Memory B cell (primary cell): ENCODE results near the gene ABCB1.

Experiments
- ATAC-seq: fragments of 150-1000 bp; cut with Tn5 transposase; 2 replicates; pipeline ENCODE4 v1.10.0; 2021; ENCODE audit warnings: low read depth, mild to moderate bottlenecking, moderate library complexity
- DNase-seq, 2 donors: peaks; one replicate each; pipeline ENCODE4 v3.0.0; 2022; ENCODE audit warnings: low spot score in 2 of 2
- H3K27ac Mint-ChIP-seq: one replicate; pipeline ENCODE4 v1.8.0; 2022; ENCODE audit warnings: mild to moderate bottlenecking, moderate library complexity, mixed read lengths
- H3K27me3 Mint-ChIP-seq: one replicate; pipeline ENCODE4 v1.8.0; 2022; ENCODE audit warnings: mixed read lengths
- H3K36me3 Mint-ChIP-seq: one replicate; pipeline ENCODE4 v1.8.0; 2022; ENCODE audit warnings: mild to moderate bottlenecking, mixed read lengths
- H3K4me1 Mint-ChIP-seq: one replicate; pipeline ENCODE4 v1.8.0; 2022; ENCODE audit warnings: mixed read lengths
- H3K4me3 Mint-ChIP-seq: one replicate; pipeline ENCODE4 v1.8.0; 2022; ENCODE audit warnings: mild to moderate bottlenecking, moderate library complexity, mixed read lengths
- H3K9me3 Mint-ChIP-seq: one replicate; pipeline ENCODE4 v1.8.0; 2022; ENCODE audit warnings: mixed read lengths

ABCB1 gene

DNA sequence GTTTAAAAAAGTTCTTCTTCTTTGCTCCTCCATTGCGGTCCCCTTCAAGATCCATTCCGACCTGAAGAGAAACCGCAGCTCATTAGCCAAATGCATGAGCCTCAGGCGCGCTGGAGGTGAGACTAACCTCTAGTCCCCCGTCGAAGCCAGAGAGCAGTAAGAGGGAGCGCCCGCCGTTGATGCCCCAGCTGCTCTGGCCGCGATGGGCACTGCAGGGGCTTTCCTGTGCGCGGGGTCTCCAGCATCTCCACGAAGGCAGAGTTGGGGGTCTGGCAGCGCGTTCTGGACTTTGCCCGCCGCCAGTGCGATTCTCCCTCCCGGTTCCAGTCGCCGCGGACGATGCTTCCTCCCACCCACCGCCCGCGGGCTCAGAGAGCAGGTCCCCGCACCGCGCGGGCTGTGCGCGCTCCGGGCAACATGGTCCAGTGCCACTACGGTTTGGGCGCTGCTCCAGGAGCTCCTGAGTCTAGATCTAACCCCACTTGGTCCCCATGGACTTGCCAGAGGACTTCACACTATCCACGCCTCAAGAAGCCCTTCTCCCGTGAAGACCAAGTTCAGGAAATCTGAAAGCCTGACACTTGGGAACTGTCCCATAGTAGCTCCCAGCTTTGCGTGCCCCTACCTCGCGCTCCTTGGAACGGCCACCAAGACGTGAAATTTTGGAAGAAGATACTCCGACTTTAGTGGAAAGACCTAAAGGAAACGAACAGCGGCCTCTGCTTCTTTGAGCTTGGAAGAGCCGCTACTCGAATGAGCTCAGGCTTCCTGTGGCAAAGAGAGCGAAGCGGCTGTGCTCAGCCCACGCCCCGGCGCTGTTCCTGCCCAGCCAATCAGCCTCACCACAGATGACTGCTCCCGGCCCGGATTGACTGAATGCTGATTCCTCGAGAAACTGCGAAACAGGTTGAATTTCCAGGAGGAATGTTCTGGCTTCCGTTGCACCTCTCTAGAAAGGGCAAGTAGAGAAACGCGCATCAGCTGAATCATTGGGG, at the start of gene ABCB1:
Gene ABCB1 (minus strand): TSS at position 755 of the 995 bp plus-strand sequence. CDS start 700 bp downstream, at position 55.
- DNase-seq (peak; percentile 12 to 31), ATAC-seq (peak; percentile 65)
- Mint-ChIP-seq H3K4me1 (peaks cover 11% of the 10 kb centered on the region), H3K4me3 (peak within 1 kb of the TSS; percentile 84), H3K9me3 (no peaks in the 10 kb centered on the region), H3K36me3 (peaks cover 2% of the 10 kb centered on the region), H3K27ac (peak within 1 kb of the TSS; percentile 22), H3K27me3 (peaks cover 19% of the 10 kb centered on the region)

DNA sequence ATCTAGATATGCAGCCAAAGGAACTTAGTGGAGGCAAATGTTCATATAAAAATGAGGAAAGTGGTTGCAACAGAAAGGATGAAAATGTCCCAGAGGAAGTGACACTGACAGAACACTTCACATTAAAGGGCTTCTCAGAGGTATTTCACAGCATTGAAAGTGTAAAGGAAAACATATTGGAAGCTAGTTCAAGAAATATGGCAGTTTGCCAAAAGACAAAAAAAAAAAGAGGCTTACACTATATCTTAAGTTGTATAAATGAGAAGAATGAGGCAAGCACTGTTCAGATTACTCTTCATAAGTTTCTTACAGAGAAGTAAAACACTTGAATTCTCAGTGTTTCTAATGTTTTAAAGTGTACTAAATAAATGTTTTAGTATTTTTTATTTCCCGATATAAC, 47.6 kb upstream of the ABCB1 start:
- peaks cover 3% of the 10 kb centered on the region for H3K27me3 Mint-ChIP-seq
- H3K27ac Mint-ChIP-seq, result no peak overlapping the region
- H3K4me1 Mint-ChIP-seq, result no peaks in the 10 kb centered on the region
- no peak for ATAC-seq
- DNase-seq, result no peak
- no peaks in the 10 kb centered on the region for H3K36me3 Mint-ChIP-seq
- H3K9me3 Mint-ChIP-seq, result no peaks in the 10 kb centered on the region
- no peak overlapping the region for H3K4me3 Mint-ChIP-seq

DNA sequence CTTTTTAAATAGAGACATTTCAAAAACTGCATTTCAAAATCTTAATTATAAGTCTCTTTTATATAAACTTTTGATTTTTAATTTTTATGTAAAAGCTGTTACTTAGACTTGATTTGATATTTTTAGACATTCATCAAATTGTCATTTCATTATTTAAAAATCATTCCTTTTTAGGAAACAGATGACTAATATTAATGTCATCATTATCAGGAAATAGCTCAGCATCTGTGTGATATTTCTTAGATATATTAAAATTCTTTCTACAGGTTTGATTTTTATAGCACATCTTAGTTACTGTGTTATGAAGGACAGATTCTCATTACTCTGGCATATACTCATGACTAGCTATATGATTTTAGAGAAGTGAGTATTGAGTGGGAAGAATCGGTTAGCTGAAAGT, 44.8 kb upstream of the ABCB1 start:
- ATAC-seq, result no peak
- H3K27ac Mint-ChIP-seq, result no peak overlapping the region
- no peaks in the 10 kb centered on the region for H3K4me1 Mint-ChIP-seq
- no peak for DNase-seq
- H3K9me3 Mint-ChIP-seq, result peaks cover 2% of the 10 kb centered on the region
- no peak overlapping the region for H3K4me3 Mint-ChIP-seq
- H3K36me3 Mint-ChIP-seq, result no peaks in the 10 kb centered on the region
- H3K27me3 Mint-ChIP-seq, result peaks cover 2% of the 10 kb centered on the region

DNA sequence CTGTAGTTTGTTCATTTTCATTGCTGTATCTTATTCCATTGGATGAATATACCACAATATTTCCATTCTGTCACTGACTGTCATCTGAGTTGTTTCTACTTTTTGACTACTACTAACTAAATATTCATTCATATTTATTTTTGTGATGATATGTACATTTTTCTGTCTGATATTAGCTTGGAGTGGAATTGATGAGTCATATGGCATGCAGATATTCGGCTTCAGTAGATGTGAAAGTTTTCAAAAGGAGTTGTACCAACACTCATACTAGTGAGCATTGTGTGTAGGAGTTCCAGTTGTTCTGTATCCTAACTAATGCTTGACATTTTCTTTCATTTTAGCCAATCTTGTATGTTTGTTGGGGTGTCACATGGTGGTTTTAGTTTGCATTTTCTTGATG, 35.2 kb upstream of the ABCB1 start:
- Mint-ChIP-seq H3K27ac (no peak overlapping the region), H3K36me3 (no peaks in the 10 kb centered on the region), H3K4me1 (no peaks in the 10 kb centered on the region), H3K27me3 (no peaks in the 10 kb centered on the region), H3K4me3 (no peak overlapping the region), H3K9me3 (peaks cover 7% of the 10 kb centered on the region)
- DNase-seq, result no peak
- ATAC-seq, result no peak

DNA sequence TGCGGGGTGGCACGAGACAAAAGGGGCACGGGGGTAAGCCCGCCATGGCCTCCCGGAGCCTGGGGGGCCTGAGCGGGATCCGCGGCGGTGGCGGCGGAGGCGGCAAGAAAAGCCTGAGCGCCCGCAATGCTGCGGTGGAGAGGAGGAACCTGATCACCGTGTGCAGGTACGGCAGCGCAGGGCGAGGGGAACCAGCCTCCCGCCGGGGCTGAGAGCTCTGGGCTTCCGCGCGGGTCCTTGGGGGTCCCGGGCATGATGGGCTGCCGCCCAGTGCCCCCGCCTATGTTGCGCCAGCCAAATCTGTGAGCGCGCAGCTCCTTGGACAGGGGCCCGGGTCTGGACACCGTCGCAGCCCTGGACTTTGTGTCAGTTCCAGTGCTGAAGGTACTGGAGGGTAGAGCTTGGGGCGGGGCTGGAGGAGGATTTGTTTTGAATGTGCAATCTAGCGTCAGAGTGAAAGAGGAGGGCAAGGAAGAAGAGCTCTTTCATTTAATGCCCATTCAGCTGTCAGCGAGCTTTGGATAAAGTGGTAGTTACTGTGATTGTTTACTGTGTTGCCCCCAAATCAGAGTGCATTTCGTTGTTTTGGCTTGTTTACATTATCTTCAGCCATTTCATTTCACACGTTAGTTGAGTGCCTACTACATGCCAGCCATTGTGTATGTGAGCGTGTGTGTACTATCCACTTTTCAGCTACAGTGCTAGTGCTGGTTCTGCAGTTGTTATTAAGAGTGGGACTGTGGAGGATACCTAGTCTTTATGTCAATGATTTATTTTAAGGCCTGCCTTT, 28.3 kb upstream of the ABCB1 start:
- Mint-ChIP-seq H3K4me3 (peak overlapping the region; percentile 89), H3K36me3 (no peaks in the 10 kb centered on the region)
- ATAC-seq, result peak; percentile 34

DNA sequence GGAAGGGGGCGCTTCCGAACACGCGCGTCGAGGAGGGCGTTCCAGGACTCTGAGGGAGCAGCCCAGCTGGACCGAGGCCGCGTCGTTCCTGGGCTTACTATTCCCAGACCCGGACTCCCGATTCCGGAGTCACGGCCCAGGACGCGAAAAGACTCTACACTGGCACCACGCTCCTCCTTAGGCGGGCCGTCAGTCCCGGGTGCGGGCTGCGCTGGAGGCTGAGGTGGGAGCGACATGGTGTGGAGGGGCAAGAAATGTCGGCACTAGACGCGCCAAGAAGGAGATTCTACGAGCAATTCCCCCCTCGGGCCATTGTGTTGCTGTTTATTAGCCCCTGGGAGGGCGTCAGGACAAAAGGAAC, 26.9 kb upstream of the ABCB1 start:
- DNase-seq, result peak; percentile 2 to 16
- H3K4me3 Mint-ChIP-seq, result peak overlapping the region; percentile 89
- no peaks in the 10 kb centered on the region for H3K9me3 Mint-ChIP-seq
- no peaks in the 10 kb centered on the region for H3K36me3 Mint-ChIP-seq
- peaks cover 2% of the 10 kb centered on the region for H3K27me3 Mint-ChIP-seq
- peaks cover 14% of the 10 kb centered on the region for H3K4me1 Mint-ChIP-seq
- H3K27ac Mint-ChIP-seq, result peak overlapping the region; percentile 87
- peak; percentile 10 for ATAC-seq

More for the DNA sequence above, 28.3 kb upstream of the ABCB1 start:
- H3K27me3 Mint-ChIP-seq, result no peaks in the 10 kb centered on the region
- DNase-seq, result peak; percentile 11 to 58
- no peaks in the 10 kb centered on the region for H3K9me3 Mint-ChIP-seq
- peak overlapping the region; percentile 87 for H3K27ac Mint-ChIP-seq
- H3K4me1 Mint-ChIP-seq, result peaks cover 14% of the 10 kb centered on the region

DNA sequence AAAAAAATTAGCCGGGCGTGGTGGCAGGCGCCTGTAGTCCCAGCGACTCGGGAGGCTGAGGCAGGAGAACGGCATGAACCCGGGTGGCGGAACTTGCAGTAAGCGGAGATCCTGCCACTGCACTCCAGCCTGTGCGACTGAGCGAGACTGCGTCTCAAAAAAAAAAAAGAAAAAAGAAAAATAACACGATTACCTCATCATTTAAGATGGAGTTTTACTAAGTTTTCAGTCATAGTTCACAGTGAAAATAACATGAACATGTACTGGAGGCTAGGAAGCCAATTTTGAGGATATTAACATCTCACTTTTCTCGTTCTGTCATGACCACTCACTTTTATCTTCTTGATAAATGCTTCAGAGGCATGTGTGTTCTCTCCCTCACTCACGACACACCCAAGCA, 24.4 kb upstream of the ABCB1 start:
- Mint-ChIP-seq H3K27me3 (peaks cover 2% of the 10 kb centered on the region), H3K27ac (no peak overlapping the region), H3K4me3 (no peak overlapping the region), H3K36me3 (no peaks in the 10 kb centered on the region), H3K9me3 (no peaks in the 10 kb centered on the region), H3K4me1 (peaks cover 14% of the 10 kb centered on the region)
- DNase-seq (no peak), ATAC-seq (no peak)

DNA sequence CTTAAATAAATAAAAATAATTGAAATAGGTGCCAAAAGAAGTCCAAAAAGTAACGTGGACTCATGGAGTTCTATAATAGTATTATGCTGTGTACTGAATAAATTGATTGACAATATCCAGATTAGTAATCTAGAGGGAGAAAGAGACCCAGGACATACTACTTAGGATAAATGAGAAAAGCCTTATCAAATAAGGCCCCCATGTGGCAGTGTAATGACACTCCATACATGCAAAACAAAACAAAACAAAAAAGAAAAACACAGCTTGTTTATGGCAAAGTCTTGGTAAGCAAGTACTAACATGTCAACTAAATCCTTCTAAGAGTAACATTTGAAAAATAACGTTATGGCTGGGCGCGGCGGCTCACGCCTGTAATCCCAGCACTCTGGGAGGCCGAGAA, 23.9 kb upstream of the ABCB1 start:
- Mint-ChIP-seq H3K27me3 (peaks cover 2% of the 10 kb centered on the region), H3K4me1 (peaks cover 14% of the 10 kb centered on the region), H3K27ac (no peak overlapping the region), H3K36me3 (no peaks in the 10 kb centered on the region), H3K9me3 (no peaks in the 10 kb centered on the region), H3K4me3 (no peak overlapping the region)
- ATAC-seq, result no peak
- no peak for DNase-seq

DNA sequence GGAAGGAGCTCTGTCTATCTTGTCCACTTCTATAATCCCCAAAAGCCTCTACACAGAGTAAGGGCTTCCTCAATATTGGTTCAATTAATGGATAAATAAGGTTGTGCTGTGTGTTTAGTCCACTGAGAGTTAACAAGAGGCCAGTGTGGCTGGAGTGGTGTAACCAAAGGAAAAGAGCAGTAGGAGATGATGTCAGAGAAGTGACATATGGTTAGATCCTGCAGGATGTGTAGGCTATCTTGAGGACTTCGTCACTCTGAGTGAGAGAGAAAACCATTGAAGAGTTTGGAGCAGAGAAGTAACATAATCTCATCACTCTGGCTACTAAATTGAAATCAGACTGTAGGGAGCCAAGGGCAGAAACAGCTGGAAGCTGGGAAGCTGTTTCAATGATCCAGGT, 14.5 kb upstream of the ABCB1 start:
- ATAC-seq, result no peak
- Mint-ChIP-seq H3K27me3 (peaks cover 18% of the 10 kb centered on the region), H3K27ac (no peak overlapping the region)

DNA sequence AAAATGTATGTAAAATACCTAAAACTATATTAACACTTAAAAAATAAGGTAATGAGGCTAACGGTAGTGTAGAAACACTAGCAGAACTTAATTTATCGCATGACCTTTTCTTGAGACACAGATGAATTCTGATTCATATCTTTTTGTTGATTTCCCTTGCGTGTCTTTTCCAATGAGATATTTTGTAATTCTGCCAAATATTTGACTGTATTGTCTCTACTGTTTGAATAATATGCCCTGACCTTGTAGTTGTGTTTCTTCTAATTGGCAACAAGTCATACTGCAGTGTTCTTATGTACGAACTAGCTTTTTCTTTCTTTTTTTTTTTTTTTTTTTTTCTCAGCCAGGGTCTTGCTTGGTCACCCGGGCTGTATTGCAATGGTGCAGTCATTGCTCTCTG, 9.2 kb upstream of the ABCB1 start:
- peaks cover 11% of the 10 kb centered on the region for H3K27me3 Mint-ChIP-seq
- ATAC-seq (no peak), DNase-seq (no peak)
- peaks cover 2% of the 10 kb centered on the region for H3K36me3 Mint-ChIP-seq
- no peaks in the 10 kb centered on the region for H3K4me1 Mint-ChIP-seq
- no peaks in the 10 kb centered on the region for H3K9me3 Mint-ChIP-seq
- no peak overlapping the region for H3K27ac Mint-ChIP-seq
- H3K4me3 Mint-ChIP-seq, result no peak overlapping the region

More for the DNA sequence above, 14.5 kb upstream of the ABCB1 start:
- Mint-ChIP-seq H3K4me3 (no peak overlapping the region), H3K4me1 (no peaks in the 10 kb centered on the region), H3K36me3 (peaks cover 2% of the 10 kb centered on the region), H3K9me3 (no peaks in the 10 kb centered on the region)
- DNase-seq, result no peak

DNA sequence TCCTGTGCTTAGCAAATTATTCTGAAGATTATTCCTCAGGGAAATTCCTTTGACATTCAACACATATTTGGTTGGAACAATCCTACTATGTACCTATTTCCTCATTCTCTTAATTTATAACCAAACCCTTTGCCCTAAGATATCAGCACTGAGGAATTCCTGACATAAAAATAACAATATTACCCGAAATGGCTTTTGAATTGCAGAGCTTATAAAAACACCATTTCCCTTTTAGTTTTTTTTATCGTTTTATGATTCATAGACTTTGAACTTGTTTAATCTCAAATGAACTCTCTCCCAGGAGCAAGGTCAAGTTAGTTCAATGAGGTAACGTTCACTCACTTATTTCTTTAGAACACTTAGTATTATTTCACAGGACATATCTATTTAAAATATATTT, 7.7 kb upstream of the ABCB1 start:
- ATAC-seq (no peak), DNase-seq (no peak)
- Mint-ChIP-seq H3K27ac (no peak overlapping the region), H3K4me1 (no peaks in the 10 kb centered on the region), H3K4me3 (no peak overlapping the region), H3K36me3 (peaks cover 2% of the 10 kb centered on the region), H3K27me3 (peaks cover 12% of the 10 kb centered on the region), H3K9me3 (no peaks in the 10 kb centered on the region)

DNA sequence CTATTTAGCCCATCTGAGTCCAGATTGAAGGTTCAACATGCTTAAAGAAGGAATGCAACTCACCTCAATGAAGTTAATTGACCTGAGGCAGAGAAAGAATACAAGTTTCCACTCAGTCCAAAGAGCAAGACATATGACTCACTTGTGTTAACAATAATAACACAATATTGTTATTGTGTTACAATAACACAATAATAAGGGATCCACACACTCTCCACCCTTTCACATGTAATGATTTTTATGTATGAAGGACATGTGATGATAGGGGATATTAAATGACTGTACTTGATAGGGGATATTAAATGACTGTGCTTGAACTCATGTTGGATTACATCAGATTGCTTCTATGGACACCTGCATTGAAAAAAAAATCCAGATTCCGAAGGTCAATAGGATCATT, 3.6 kb upstream of the ABCB1 start:
- no peak overlapping the region for H3K27ac Mint-ChIP-seq
- peaks cover 2% of the 10 kb centered on the region for H3K36me3 Mint-ChIP-seq

DNA sequence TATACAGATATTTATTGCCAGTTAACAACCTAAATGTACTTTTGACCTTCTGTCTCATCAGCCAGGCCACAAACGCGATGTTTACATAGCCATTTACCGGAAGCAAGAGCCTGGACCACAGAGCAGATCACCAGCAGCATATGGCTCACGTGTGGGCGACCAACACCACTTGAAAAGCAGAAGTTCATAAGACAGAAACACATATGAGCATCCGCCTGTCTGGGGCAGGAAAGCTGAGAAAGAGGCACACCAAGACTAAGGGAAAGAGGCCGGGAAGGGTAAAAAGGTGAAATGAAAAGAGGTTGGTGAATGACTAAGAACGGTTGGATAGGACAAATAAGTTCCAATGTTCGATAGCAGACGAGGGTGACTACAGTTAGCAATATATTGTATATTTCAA, 1.3 kb downstream of the ABCB1 start:
- H3K9me3 Mint-ChIP-seq, result no peaks in the 10 kb centered on the region
- H3K27ac Mint-ChIP-seq, result no peak overlapping the region
- peaks cover 11% of the 10 kb centered on the region for H3K4me1 Mint-ChIP-seq
- H3K4me3 Mint-ChIP-seq, result peak overlapping the region; percentile 55
- H3K36me3 Mint-ChIP-seq, result peaks cover 2% of the 10 kb centered on the region
- DNase-seq (peak; percentile 31 to 37), ATAC-seq (peak; percentile 85)
- H3K27me3 Mint-ChIP-seq, result peaks cover 14% of the 10 kb centered on the region

More for the DNA sequence above, 3.6 kb upstream of the ABCB1 start:
- no peak for DNase-seq
- Mint-ChIP-seq H3K4me1 (peaks cover 6% of the 10 kb centered on the region), H3K9me3 (no peaks in the 10 kb centered on the region), H3K27me3 (peaks cover 21% of the 10 kb centered on the region), H3K4me3 (no peak overlapping the region)
- no peak for ATAC-seq
